Neuron (in vitro differentiated cells): ENCODE measurements around the gene RTL5.

Experiments
- H2AFZ ChIP-seq: one replicate; pipeline ENCODE4 v1.6.1; 2013; ENCODE audit warnings: low read depth, mild to moderate bottlenecking, inconsistent platforms, low read length, moderate library complexity
- H3K27me3 ChIP-seq: one replicate; pipeline ENCODE4 v1.6.1; 2013; ENCODE audit warnings: low read length; ENCODE audit not compliant: insufficient read depth
- H3K36me3 ChIP-seq: one replicate; pipeline ENCODE4 v1.6.1; 2013; ENCODE audit warnings: low read length; ENCODE audit not compliant: insufficient read depth
- H3K4me1 ChIP-seq: one replicate; pipeline ENCODE4 v1.6.1; 2013; ENCODE audit warnings: low read length; ENCODE audit not compliant: insufficient read depth
- H3K4me3 ChIP-seq: 2 replicates; pipeline ENCODE4 v1.5.1; 2013; ENCODE audit warnings: mild to moderate bottlenecking, low read length, moderate library complexity
- H3K9me3 ChIP-seq: one replicate; pipeline ENCODE4 v1.6.1; 2013; ENCODE audit warnings: low read length

RTL5 gene

DNA sequence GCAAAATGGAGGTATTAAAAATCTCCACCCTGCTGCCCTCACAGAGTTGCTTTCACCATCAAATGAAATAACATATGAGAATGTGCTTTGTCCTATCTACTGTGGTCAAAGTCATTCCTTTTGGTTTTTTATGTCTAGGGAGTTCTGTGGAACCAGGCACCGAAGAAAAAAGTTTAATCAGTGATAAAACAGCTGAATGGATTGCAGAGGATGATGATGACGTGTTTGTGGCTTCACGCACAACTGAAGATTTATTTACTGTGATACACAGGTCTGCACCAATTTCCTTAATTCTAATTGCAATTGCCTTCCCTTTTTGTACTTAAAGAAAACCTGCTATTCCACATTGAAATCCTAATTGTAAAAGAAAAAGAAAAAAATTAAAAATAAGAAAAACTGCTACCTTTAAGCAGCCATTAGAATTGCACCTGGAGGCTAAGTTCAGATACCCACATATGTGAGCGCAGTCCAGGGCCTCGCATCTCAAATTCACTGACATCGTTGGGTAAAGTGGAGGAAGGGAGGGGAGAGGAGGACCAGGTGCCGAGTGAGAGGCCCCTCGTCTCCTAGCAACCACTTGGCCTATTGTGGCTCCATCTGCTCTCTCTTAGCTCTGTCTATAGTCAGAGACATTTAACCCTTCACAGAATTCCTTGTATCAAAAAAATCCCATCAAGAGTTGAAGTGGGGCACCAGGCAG is 10.5 kb upstream of the RTL5 start:
- Histone ChIP-seq H3K36me3 (peaks cover 13% of the 10 kb centered on the region), H3K4me1 (peaks cover 48% of the 10 kb centered on the region), H3K9me3 (peaks cover 10% of the 10 kb centered on the region), H3K27me3 (no peaks in the 10 kb centered on the region), H3K4me3 (no peak overlapping the region), H2AFZ (no peak overlapping the region)

DNA sequence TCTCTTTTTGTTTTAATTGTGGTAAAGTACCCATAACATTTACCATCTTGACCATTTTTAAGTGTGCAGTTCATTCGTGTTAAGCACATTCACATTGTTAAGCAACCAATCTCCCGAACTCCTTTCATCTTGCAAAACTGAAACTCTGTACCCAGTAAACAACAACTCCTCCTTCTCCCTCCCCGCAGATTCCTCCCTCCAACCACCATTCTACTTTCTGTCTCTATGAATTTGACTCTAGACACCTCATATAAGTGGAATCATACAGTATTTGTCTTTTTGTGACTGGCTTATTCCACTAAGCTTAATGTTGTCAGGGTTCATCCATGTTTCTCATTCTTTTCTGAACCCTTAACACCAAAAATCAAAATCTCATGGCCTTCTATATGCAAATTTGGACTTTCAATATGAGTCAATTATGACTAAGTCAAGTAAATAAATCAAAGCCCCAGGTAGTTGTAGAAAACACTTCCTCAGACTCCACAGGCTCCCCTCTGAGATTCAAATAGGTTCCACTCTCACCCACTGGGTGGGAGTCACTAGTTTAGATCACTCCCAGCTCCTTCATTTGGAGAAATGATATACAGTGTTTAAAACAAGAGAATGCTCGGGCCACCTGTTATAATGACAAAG is 9.8 kb upstream of the RTL5 start:
- Histone ChIP-seq H3K9me3 (peaks cover 10% of the 10 kb centered on the region), H3K4me1 (peaks cover 48% of the 10 kb centered on the region), H3K4me3 (no peak overlapping the region), H3K36me3 (peaks cover 13% of the 10 kb centered on the region), H3K27me3 (no peaks in the 10 kb centered on the region), H2AFZ (no peak overlapping the region)

DNA sequence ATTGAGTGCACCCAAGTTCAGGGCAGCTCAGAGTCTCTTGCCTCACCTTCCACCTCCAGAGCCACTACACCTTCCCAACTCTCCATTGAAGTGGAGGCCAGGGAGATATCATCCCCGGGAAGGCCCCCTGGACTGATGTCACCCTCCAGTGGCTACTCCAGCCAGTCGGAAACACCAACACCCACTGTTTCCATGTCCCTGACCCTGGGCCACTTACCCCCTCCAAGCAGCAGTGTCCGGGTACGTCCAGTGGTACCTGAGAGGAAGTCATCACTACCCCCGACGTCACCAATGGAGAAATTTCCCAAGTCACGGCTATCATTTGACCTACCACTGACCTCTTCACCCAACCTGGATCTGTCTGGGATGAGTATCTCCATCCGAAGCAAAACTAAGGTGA is 7.8 kb upstream of the RTL5 start:
- H3K27me3 ChIP-seq = no peaks in the 10 kb centered on the region
- no peak overlapping the region for H3K4me3 ChIP-seq
- H3K4me1 ChIP-seq = peaks cover 35% of the 10 kb centered on the region
- no peak overlapping the region for H2AFZ ChIP-seq
- peaks cover 13% of the 10 kb centered on the region for H3K36me3 ChIP-seq
- H3K9me3 ChIP-seq = peaks cover 10% of the 10 kb centered on the region

DNA sequence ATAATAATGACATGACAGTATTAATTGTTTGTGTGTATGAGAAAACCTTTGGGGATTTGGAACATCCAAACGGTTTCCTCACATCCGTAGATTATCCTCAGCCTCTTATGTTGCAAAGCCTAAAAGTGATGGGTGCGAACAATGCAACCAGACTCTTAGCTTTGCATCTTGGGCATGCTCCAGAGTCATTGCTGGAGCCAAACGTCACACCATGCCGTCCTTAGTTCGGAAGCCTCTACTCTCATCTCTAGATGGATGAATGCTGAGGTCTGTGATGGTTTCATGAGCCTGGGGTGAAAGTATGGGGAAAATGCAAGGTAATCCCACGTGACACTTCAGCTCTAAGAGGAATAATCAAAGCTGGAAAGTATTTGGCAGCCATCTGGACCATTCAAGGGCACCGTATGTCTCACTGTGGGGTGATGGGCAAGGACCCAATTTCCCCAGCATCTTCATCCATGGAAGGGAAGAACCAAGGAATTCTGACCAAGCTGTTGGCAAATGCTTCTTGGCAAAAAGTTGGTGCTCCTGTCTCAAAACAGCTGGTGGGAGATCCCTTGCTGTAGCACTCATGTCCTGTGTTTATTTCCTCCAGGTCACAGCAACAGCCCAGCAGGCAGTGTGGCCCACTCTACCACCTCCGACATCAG is 6.3 kb upstream of the RTL5 start:
- Histone ChIP-seq H3K9me3 (peaks cover 10% of the 10 kb centered on the region), H3K27me3 (no peaks in the 10 kb centered on the region), H2AFZ (no peak overlapping the region), H3K4me3 (no peak overlapping the region), H3K4me1 (peaks cover 20% of the 10 kb centered on the region), H3K36me3 (peaks cover 13% of the 10 kb centered on the region)

DNA sequence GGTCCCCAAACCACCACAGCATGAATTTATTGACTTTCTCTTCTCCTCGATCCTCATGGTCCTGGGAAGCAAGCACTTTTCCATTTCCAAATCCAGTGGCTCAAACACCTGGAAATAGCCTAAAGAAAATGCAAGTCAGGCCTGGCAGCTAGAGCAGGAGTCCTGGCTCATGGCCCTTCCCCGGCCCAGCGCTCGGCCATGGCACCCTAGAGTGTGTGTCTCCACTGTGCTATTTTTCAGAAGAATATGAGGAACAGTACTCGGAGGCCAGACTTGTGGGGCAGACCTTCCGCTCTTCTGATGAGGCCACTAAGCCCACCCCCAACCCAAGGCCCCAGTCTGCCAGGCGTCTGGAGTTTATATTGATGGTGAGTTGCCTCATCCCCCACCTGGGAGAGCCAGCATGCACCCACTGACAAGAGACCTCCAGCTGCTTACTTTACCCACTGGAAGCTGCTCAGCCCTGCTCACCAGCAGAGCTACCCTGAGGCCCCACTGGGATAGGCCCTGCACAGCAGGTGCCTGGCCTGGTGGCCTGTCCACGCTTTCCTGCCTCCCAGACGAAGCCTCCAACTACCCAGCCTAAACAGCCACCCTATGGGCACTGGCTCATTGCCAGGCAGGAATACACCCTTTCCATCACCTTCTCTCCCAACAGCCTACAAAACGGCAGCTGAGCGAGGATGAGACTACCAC is 2.3 kb upstream of the RTL5 start:
- H3K9me3 ChIP-seq = peaks cover 24% of the 10 kb centered on the region
- H3K27me3 ChIP-seq = no peaks in the 10 kb centered on the region
- H3K36me3 ChIP-seq = peaks cover 14% of the 10 kb centered on the region
- no peak overlapping the region for H2AFZ ChIP-seq
- H3K4me3 ChIP-seq = no peak overlapping the region
- peaks cover 9% of the 10 kb centered on the region for H3K4me1 ChIP-seq

DNA sequence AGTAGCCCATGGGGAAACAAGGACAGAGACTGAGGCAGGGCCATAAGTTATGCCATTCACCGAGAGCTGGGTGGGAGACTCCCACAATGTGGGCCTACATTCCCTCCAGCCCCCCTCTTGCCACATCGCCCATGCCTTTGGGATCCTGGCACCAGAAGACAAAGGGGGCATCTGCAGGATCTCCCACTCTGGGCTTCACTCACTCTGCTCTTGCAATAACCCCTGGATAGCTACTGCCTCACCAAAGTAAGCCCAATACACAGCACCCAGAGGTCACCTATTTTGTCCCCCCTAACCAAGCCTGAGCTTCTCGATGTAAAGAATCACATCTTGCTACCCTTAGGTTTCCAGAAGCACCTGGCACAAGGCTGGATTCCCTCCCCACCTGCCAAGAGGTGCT is 741 bp upstream of the RTL5 start:
- Histone ChIP-seq H3K4me3 (peak overlapping the region; percentile 34), H3K36me3 (peaks cover 6% of the 10 kb centered on the region)

DNA sequence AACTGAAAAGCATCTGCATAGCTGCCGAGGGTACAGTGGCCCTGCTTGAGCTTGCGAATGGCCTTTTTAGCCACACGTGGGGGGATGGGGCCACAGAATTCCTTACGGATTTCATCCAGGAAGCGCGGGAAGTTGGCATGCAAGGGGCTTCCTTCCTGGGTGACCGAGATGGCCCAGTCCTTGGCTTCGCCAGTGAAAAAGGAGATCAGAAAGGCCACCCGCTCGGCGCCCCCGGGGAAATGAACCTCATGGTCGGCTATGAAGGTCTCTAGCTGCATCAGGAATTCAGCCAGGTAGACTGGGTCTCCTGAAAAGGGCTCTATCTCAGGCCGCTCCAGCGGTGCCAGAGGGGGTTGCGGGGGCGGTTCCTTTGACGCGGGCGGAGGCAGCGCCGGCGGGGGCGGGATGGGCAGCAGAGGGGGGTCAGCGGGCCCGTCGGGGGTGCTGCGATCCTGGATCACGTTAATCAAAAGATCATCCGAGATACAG is 909 bp downstream of the RTL5 start:
- H3K9me3 ChIP-seq = peaks cover 19% of the 10 kb centered on the region
- H3K36me3 ChIP-seq = peaks cover 6% of the 10 kb centered on the region
- H2AFZ ChIP-seq = no peak overlapping the region
- peaks cover 27% of the 10 kb centered on the region for H3K4me1 ChIP-seq
- peak overlapping the region; percentile 42 for H3K4me3 ChIP-seq
- no peaks in the 10 kb centered on the region for H3K27me3 ChIP-seq

More for the DNA sequence above, 741 bp upstream of the RTL5 start:
- peaks cover 18% of the 10 kb centered on the region for H3K4me1 ChIP-seq
- no peaks in the 10 kb centered on the region for H3K27me3 ChIP-seq
- H3K9me3 ChIP-seq = peaks cover 19% of the 10 kb centered on the region
- no peak overlapping the region for H2AFZ ChIP-seq

DNA sequence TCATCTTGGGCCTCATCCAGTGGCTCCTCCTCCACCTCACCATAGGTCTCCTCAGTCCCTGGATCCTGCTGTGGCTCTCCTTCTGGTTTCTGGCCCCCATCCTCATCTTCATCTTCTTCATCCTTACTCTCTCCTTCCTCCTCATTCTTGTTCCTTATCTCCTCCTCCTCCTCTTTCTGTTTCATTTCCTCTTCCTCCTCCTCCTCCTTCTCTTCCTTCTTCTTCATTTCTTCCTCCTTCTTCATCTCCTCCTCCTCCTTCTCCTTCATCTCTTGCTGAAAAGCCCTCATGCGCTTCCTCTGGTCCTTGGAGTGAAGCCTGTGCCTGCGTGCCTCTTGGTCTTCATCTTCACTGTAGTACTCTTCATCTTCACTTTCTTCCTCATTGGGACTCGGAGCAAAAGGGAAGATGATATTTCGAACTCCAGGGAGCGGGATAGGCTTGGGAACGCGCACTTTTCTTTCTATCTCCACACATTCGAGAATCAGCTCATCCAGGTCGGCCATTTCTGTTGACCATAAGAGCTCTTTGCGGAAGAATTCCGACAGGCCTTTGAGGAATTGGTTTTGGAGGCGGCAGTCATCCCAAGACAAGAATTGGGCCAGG is 1.5 kb downstream of the RTL5 start:
- Histone ChIP-seq H3K27me3 (no peaks in the 10 kb centered on the region), H3K4me1 (peaks cover 27% of the 10 kb centered on the region), H3K36me3 (peaks cover 6% of the 10 kb centered on the region), H3K4me3 (no peak overlapping the region), H3K9me3 (peaks cover 19% of the 10 kb centered on the region), H2AFZ (no peak overlapping the region)

DNA sequence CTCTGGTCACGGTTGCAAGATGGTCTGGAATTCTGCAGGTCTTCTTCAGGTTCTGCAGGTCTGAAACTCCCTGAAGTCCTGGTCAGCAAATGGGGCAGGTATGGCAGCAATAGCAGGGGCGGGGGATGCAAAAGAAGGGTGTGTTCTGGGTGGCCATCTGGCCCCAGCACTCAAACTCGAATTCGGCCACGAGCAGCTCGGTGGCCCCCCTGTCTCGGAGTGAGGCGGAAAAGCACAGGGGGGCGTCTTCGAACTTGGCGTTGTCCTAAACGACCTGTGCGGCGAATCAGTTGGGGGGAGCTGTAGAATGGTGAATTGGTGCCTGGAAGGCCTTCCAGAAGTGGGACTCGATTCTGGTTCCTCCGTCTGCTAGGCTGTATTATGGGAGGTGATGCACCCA is 2.1 kb downstream of the RTL5 start:
- H3K9me3 ChIP-seq = peaks cover 19% of the 10 kb centered on the region
- peaks cover 6% of the 10 kb centered on the region for H3K36me3 ChIP-seq
- H3K4me3 ChIP-seq = no peak overlapping the region
- no peak overlapping the region for H2AFZ ChIP-seq
- peaks cover 27% of the 10 kb centered on the region for H3K4me1 ChIP-seq
- no peaks in the 10 kb centered on the region for H3K27me3 ChIP-seq

DNA sequence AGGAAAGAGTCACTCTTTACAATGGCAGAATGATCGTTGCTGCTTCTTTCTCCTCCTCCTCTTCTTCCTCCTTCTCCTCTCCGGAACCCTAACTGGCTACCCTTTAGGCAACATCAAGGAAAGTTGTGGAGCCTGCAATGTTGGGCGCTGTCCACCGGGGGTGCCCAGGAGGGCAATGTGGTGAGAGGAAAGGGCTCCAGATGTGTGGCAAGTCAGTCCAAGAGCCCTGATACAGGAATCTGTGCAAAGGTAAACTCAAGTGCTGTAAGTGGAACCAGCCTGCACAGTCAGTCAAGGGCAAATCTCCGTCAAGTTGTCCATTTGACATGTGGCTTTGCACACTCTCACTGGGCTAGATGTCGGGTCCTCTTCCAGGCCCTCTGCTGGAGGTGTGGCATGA is 2.8 kb downstream of the RTL5 start:
- H3K4me3 ChIP-seq = no peak overlapping the region
- H3K9me3 ChIP-seq = peaks cover 19% of the 10 kb centered on the region
- H3K4me1 ChIP-seq = peaks cover 31% of the 10 kb centered on the region
- H3K27me3 ChIP-seq = no peaks in the 10 kb centered on the region
- H3K36me3 ChIP-seq = peaks cover 6% of the 10 kb centered on the region
- no peak overlapping the region for H2AFZ ChIP-seq

DNA sequence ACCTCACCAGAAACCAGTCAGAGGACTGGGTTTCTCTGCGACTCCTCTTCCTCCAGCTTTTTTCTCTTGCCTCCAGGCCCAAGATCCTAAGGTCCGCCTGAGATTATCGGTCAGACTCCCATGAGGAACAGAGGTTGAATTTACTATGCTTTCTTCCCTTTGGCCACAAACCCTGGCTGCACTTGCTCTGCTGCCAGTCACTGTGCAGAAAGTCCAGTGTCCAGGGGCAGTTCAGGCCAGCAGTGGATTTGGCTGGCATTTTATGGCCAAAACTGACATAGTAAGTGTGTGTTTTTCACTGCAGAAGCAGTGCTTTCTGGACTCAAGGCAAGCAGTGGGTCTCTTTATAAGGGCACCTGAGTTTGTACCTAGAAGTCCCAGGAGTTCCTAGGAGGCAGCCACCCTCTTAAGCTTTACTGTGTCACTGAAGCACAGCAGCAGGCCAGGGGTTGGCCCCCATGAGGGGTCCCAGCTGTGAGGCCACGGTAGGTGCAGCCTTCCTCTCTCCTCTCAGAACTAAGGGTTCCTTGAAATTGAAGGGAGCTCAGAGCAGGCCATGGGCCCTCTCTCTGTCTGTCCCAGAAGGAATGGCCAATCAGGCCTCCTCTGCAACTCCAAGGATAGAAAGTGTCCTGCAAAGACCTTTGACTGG is 3.4 kb downstream of the RTL5 start:
- peaks cover 19% of the 10 kb centered on the region for H3K9me3 ChIP-seq
- no peak overlapping the region for H3K4me3 ChIP-seq
- no peaks in the 10 kb centered on the region for H3K27me3 ChIP-seq
- H2AFZ ChIP-seq = no peak overlapping the region
- peaks cover 37% of the 10 kb centered on the region for H3K4me1 ChIP-seq
- H3K36me3 ChIP-seq = peaks cover 6% of the 10 kb centered on the region

DNA sequence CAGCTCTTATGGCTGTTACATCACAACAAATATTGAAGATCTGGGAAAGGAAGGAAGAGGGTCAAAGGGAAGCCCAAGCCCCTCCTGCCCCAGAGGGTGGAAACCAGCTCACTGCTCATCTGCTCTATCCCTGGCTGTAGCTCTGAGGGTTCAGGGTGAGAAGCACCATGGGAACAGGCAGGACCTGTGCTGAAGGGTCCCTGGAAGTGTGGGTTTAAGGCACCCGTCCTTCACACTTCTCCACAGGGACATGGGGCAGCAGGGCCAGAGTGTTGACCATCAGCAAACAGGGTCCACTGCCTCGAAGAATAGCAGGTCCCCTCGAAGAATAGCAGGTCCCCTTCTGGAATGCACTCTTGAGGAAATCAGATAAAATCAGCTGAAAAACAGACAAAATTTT is 4.4 kb downstream of the RTL5 start:
- Histone ChIP-seq H3K4me1 (peaks cover 38% of the 10 kb centered on the region), H3K36me3 (peaks cover 6% of the 10 kb centered on the region), H3K4me3 (no peak overlapping the region), H3K27me3 (no peaks in the 10 kb centered on the region), H3K9me3 (peaks cover 19% of the 10 kb centered on the region), H2AFZ (no peak overlapping the region)
